Mononuclear cell (primary cell): Measurements from ENCODE around the gene RMI2. TPM values are rescaled to one million over a fixed set of nuclear protein-coding genes. Genes with fewer than 3 reads are reported as not detected.

Experiments
- H3K27me3 ChIP-seq: 2 replicates; pipeline ENCODE4 v1.6.0; 2011; ENCODE audit warnings: low read length, control low read depth; ENCODE audit not compliant: insufficient read depth
- H3K4me1 ChIP-seq: 2 replicates; pipeline ENCODE4 v1.5.1; 2011; ENCODE audit warnings: mild to moderate bottlenecking, low read length, control low read depth; ENCODE audit not compliant: insufficient read depth
- H3K4me3 ChIP-seq: 2 replicates; pipeline ENCODE4 v1.5.1; 2011; ENCODE audit warnings: mild to moderate bottlenecking, low read length, moderate library complexity
- H3K9me3 ChIP-seq: 2 replicates; pipeline ENCODE4 v1.5.1; 2011; ENCODE audit warnings: low read depth, mild to moderate bottlenecking, control low read depth, low read length
- total RNA-seq: library from RNA; depleted of rRNA; stranded (reverse); fragments of >200 nt; gene quantifications from one replicate; pipeline ENCODE4 v1.2.3, GENCODE V29; 2012

Gene RMI2
- total RNA-seq, 1 donor = 1.2 TPM

GRCh38 chr16:11306997-11307638 lies 38.1 kb upstream of the RMI2 start:
- Histone ChIP-seq H3K27me3 (no peaks in the 10 kb centered on the region), H3K4me3 (no peak overlapping the region), H3K9me3 (no peaks in the 10 kb centered on the region), H3K4me1 (peaks cover 72% of the 10 kb centered on the region)

DNA sequence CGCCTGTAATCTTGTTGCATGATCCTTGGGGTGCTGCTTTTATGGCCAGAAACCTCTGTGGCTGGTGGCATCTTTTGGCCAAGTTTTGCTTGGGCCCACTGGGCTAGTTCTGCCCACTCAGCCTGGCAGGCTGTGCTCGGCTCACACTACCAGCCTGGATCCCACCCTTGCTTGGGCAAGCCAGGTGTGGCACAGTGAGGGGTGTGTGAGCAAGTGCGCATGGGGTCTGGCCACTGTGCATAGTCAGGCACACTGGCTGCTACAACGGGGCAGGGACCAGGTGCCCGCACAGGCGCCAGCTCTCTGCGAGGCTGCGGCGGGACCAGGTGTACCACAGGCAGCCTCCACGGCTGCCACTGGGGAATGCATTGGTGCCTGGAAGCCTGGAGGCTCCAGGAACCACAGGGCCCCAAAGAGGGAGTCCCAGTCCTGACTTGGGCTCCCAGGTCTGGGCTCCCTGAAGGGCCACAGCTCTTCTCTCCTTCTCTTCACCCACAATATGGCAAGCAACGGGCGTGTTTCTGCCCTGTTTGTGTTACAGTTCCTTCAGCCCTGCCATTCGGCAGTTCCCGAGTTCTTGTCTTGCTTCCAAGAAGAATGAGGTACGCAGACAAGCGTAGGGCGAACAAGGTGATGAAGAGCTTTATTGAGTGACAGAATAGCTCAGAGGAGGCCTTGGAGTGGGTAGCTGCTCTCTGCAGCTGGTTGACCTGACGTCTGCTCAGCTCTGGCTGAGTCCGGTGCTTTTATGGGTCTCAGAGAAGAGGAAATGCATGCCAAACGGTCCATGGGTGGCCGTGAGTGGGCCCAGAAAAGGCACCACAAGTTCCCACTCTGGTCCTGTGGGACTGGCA lies 37.4 kb upstream of the RMI2 start:
- Histone ChIP-seq H3K9me3 (no peaks in the 10 kb centered on the region), H3K27me3 (no peaks in the 10 kb centered on the region), H3K4me3 (no peak overlapping the region), H3K4me1 (peaks cover 79% of the 10 kb centered on the region)

- H3K27me3 ChIP-seq = no peaks in the 10 kb centered on the region
- no peaks in the 10 kb centered on the region for H3K9me3 ChIP-seq
- no peak overlapping the region for H3K4me3 ChIP-seq
- H3K4me1 ChIP-seq = peaks cover 84% of the 10 kb centered on the region
Observed at GRCh38 chr16:11308493-11309283, 36.6 kb upstream of the RMI2 start.

DNA sequence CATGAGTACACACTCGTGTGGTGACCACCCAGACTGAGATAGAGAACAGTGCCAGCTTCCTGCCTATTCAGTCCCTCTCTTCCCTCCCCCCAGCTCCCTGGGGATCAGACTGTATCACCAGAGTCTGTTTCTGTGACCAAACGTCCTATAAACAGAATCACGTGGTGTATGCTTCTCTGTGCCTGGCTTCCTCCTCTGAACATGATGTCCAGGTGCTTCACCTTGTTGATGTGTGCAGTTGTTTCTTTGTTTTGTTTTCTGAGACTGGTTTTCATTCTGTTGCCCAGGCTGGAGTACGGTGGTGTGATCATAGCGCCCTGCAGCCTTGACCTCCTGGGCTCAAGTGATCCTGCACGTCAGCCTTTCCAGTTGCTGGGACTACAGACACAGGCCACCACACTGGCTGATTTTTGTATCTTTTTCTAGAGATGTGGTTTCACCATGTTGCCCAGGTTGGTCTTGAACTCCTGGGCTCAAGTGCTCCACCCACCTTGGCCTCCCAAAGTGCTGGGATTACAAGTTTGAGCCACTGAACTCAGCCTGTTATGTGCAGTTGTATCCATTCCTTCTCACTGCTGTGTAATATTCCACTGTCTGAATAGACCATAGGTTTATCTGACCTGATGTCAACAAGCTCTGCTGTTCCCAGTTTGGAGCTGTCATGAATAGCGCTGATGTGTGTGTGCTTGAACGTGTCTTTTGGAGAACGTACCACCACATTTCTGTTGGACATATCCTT lies 35.2 kb upstream of the RMI2 start:
- Histone ChIP-seq H3K4me3 (no peak overlapping the region), H3K27me3 (no peaks in the 10 kb centered on the region), H3K9me3 (no peaks in the 10 kb centered on the region), H3K4me1 (peaks cover 81% of the 10 kb centered on the region)

DNA sequence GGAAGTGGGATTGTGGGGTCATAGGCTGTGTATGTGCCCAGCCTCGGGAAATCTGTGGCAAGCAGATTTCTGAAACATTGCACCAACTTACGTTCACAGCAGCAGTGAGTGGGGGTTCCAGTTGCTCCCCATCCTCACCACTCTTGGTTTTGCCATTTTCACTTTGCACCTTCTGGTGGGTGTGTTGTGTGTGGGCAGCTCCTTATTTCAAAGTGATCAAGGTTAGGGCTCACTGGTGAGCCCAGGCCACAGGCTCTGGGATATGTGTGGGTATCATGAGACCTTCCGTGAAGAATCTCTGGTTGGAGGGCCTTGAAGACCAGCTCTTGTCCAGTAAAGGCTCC lies 34.7 kb upstream of the RMI2 start:
- no peak overlapping the region for H3K4me3 ChIP-seq

GRCh38 chr16:11310997-11311561 lies 34.2 kb upstream of the RMI2 start:
- Histone ChIP-seq H3K27me3 (no peaks in the 10 kb centered on the region), H3K9me3 (no peaks in the 10 kb centered on the region), H3K4me1 (peaks cover 71% of the 10 kb centered on the region), H3K4me3 (no peak overlapping the region)

More for the DNA sequence above, 34.7 kb upstream of the RMI2 start:
- Histone ChIP-seq H3K4me1 (peaks cover 76% of the 10 kb centered on the region), H3K27me3 (no peaks in the 10 kb centered on the region), H3K9me3 (no peaks in the 10 kb centered on the region)

- peaks cover 53% of the 10 kb centered on the region for H3K4me1 ChIP-seq
- no peaks in the 10 kb centered on the region for H3K9me3 ChIP-seq
- no peaks in the 10 kb centered on the region for H3K27me3 ChIP-seq
- H3K4me3 ChIP-seq = no peak overlapping the region
Observed at GRCh38 chr16:11312718-11313492, 32.4 kb upstream of the RMI2 start.

GRCh38 chr16:11313493-11314308 lies 31.6 kb upstream of the RMI2 start:
- Histone ChIP-seq H3K27me3 (no peaks in the 10 kb centered on the region), H3K9me3 (no peaks in the 10 kb centered on the region), H3K4me3 (no peak overlapping the region), H3K4me1 (peaks cover 45% of the 10 kb centered on the region)

GRCh38 chr16:11314309-11314894 lies 30.9 kb upstream of the RMI2 start:
- no peaks in the 10 kb centered on the region for H3K27me3 ChIP-seq
- peaks cover 38% of the 10 kb centered on the region for H3K4me1 ChIP-seq
- H3K4me3 ChIP-seq = no peak overlapping the region
- H3K9me3 ChIP-seq = no peaks in the 10 kb centered on the region

GRCh38 chr16:11315510-11315909 lies 29.7 kb upstream of the RMI2 start:
- Histone ChIP-seq H3K27me3 (no peaks in the 10 kb centered on the region), H3K9me3 (no peaks in the 10 kb centered on the region), H3K4me1 (peaks cover 26% of the 10 kb centered on the region), H3K4me3 (no peak overlapping the region)

DNA sequence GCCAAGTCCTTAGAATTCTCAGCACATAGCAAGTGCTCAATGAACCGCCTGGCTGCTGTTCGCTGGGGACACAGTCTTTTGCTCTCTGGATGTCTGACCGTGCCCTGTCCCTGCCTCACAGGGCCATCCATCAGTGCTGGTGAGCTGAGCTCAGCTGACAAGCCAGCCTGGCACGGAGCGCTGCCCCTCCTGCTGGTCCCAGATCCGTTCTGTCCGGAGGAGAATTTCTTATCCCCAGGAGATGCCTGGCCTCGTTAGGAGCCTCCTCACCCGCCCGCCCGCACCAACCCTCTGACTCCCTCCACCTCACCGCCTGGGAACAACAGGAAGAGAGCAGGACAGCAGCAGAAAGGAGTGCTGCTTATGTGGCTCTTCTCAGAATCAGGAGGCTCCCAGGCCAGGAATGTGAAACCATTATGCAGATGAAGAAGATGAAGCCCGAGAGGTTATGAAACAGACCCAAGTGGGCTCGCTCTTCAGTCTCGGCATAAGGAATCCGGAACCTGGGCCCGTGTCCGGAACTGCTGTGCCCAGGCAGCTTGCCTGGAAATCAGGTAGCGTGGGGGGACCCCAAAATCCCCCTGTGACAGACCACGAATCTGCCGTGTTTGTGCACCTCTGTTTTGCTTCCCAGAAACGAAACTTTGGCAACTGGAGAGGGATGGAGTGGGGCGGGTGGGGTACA lies 28.8 kb upstream of the RMI2 start:
- peaks cover 18% of the 10 kb centered on the region for H3K4me1 ChIP-seq
- H3K4me3 ChIP-seq = no peak overlapping the region
- H3K27me3 ChIP-seq = no peaks in the 10 kb centered on the region
- no peaks in the 10 kb centered on the region for H3K9me3 ChIP-seq

DNA sequence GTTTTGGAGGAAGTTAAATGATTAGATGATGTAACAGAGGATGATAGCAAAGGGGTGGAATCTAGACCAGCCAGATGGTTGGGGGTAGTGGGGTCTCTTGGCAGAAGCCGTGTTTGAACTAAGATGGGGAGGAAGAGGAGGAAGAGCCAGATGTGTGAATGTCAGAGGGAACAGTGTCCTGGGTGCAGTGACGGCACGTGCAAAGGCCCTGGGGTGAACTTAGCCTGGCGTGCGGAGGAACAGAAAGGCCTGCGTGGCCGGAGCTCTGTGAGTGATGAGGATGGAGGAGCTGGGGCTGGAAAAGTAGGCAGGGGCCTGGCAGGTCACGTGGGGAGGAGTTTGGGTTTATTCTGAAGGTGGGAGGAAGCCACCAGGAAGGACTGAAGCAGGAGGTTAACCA lies 26.4 kb upstream of the RMI2 start:
- no peak overlapping the region for H3K4me3 ChIP-seq
- no peaks in the 10 kb centered on the region for H3K9me3 ChIP-seq
- no peaks in the 10 kb centered on the region for H3K4me1 ChIP-seq
- H3K27me3 ChIP-seq = no peaks in the 10 kb centered on the region
